H1 (cell line): ENCODE data around the gene KRTAP4-9. TPM values are rescaled to one million over a fixed set of nuclear protein-coding genes. Genes with fewer than 3 reads are reported as not detected.

Experiments
- CTCF ChIA-PET: fragments of 300-600 bp; sonication (Branson Sonifier 250); formaldehyde crosslinking; loops from one replicate; lab custom pipeline; 2021; ENCODE audit not compliant: partially characterized antibody; lab: Charles Lee
- POLR2A ChIA-PET: fragments of 300-600 bp; sonication (Branson Sonifier 250); formaldehyde crosslinking; loops from one replicate; lab custom pipeline; 2021; ENCODE audit warnings: inconsistent platforms; ENCODE audit not compliant: partially characterized antibody; lab: Charles Lee
- DNase-seq, 2 experiments: peaks; one replicate each; pipeline versions ENCODE4 v3.0.0 to v3.0.0-alpha.2; 2010 to 2022; ENCODE audit warnings: low spot score in 2 of 2, low read depth in 1 of 2, mixed read lengths in 1 of 2
- FAIRE-seq: peaks from 2 replicates; lab custom pipeline; 2011; peaks lifted over from hg19 to GRCh38; lab: Jason Lieb, UNC
- H2AFZ ChIP-seq: 2 replicates; pipeline ENCODE4 v1.8.1; 2012; ENCODE audit warnings: low read length, inconsistent platforms
- H2AK5ac ChIP-seq: 2 replicates; pipeline ENCODE4 v1.6.1; 2013; ENCODE audit warnings: low read depth, low read length
- H2BK120ac ChIP-seq: replicated peaks from 2 replicates; pipeline ENCODE3; 2013; ENCODE audit warnings: low read depth, low read length, inconsistent platforms
- H2BK12ac ChIP-seq: 2 replicates; pipeline ENCODE4 v1.6.1; 2013; ENCODE audit warnings: low read depth, low read length
- H2BK15ac ChIP-seq: 2 replicates; pipeline ENCODE4 v1.6.1; 2013; ENCODE audit warnings: low read length
- H2BK20ac ChIP-seq: 2 replicates; pipeline ENCODE4 v1.6.1; 2013; ENCODE audit warnings: low read length
- H2BK5ac ChIP-seq: 2 replicates; pipeline ENCODE4 v1.6.1; 2013; ENCODE audit warnings: low read depth, low read length
- H3K14ac ChIP-seq: 2 replicates; pipeline ENCODE4 v1.6.1; 2013; ENCODE audit warnings: inconsistent platforms; ENCODE audit not compliant: insufficient read length
- H3K18ac ChIP-seq: 2 replicates; pipeline ENCODE4 v1.6.1; 2013; ENCODE audit warnings: low read length; ENCODE audit errors: extremely low read depth
- H3K23ac ChIP-seq: 2 replicates; pipeline ENCODE4 v1.6.1; 2013; ENCODE audit warnings: inconsistent platforms; ENCODE audit not compliant: insufficient read length
- H3K23me2 ChIP-seq: 2 replicates; pipeline ENCODE4 v1.6.1; 2013; ENCODE audit warnings: low read depth, low read length
- H3K27ac ChIP-seq: 2 replicates; pipeline ENCODE4 v1.6.1; 2011; ENCODE audit warnings: low read depth, low read length, inconsistent platforms
- H3K27me3 ChIP-seq, 4 experiments: replicated peaks in 1 of 4; 1 replicate in 1 of 4; 2 replicates in 3 of 4; pipeline versions ENCODE4 v1.6.1 to v1.8.1; 2011 to 2013; ENCODE audit warnings: low read length in 3 of 4, mild to moderate bottlenecking in 3 of 4, inconsistent platforms in 2 of 4, mixed read lengths in 2 of 4, moderate library complexity in 1 of 4; ENCODE audit not compliant: control insufficient read depth in 3 of 4, insufficient read depth in 3 of 4; ENCODE audit errors: extremely low read depth in 1 of 4
- H3K36me3 ChIP-seq, 4 experiments: 2 replicates each; pipeline versions ENCODE4 v1.6.1 to v1.8.1; 2011 to 2013; ENCODE audit warnings: mild to moderate bottlenecking in 4 of 4, low read length in 3 of 4, moderate library complexity in 2 of 4, control low read depth in 1 of 4, inconsistent platforms in 1 of 4; ENCODE audit not compliant: insufficient read depth in 4 of 4, control insufficient read depth in 2 of 4
- H3K4ac ChIP-seq: replicated peaks from 2 replicates; pipeline ENCODE3; 2013; ENCODE audit warnings: low read length, low read depth, mixed read lengths, inconsistent platforms; ENCODE audit not compliant: insufficient read length
- H3K4me1 ChIP-seq, 4 experiments: replicated peaks in 1 of 4; 1 replicate in 1 of 4; 2 replicates in 3 of 4; pipeline versions ENCODE4 v1.6.1 to v1.8.1; 2011 to 2013; ENCODE audit warnings: low read length in 3 of 4, inconsistent platforms in 2 of 4, mixed read lengths in 1 of 4; ENCODE audit not compliant: insufficient read depth in 4 of 4, control insufficient read depth in 3 of 4
- H3K4me2 ChIP-seq, 2 experiments: 2 replicates each; pipeline versions ENCODE4 v1.6.1 to v1.8.1; 2011 to 2013; ENCODE audit warnings: low read depth in 2 of 2, low read length in 2 of 2, control low read depth in 1 of 2, inconsistent platforms in 1 of 2, mild to moderate bottlenecking in 1 of 2; ENCODE audit not compliant: insufficient read depth in 1 of 2
- H3K4me3 ChIP-seq, 4 experiments: fragments of 200-600, 300-600 bp in 1 of 4; sonication (generic), shearing (Covaris generic), sonication (Bioruptor Twin) in 1 of 4; 2 replicates each; pipeline versions ENCODE4 v1.5.1 to v1.8.1; 2011 to 2016; ENCODE audit warnings: low read length in 4 of 4, low read depth in 3 of 4, control low read depth in 2 of 4, inconsistent platforms in 2 of 4, mild to moderate bottlenecking in 2 of 4, mixed read lengths in 1 of 4, moderate library complexity in 1 of 4; ENCODE audit not compliant: insufficient read depth in 2 of 4; ENCODE audit errors: extremely low read depth in 1 of 4
- H3K56ac ChIP-seq: replicated peaks from 2 replicates; pipeline ENCODE3; 2013; ENCODE audit warnings: low read depth, mild to moderate bottlenecking, mixed read lengths, low read length, inconsistent platforms; ENCODE audit not compliant: insufficient read length
- H3K79me1 ChIP-seq: 2 replicates; pipeline ENCODE4 v1.6.1; 2013; ENCODE audit warnings: low read depth, low read length, control low read depth
- H3K79me2 ChIP-seq, 2 experiments: 2 replicates each; pipeline versions ENCODE4 v1.6.1 to v1.8.1; 2012 to 2013; ENCODE audit warnings: low read length in 2 of 2, mild to moderate bottlenecking in 2 of 2, inconsistent platforms in 1 of 2; ENCODE audit not compliant: insufficient read depth in 2 of 2, control insufficient read depth in 1 of 2
- H3K9ac ChIP-seq, 4 experiments: replicated peaks in 1 of 4; 1 replicate in 1 of 4; 2 replicates in 3 of 4; pipeline versions ENCODE4 v1.6.1 to v1.8.1; 2011 to 2013; ENCODE audit warnings: low read depth in 3 of 4, low read length in 3 of 4, control low read depth in 2 of 4, mild to moderate bottlenecking in 2 of 4, moderate library complexity in 2 of 4, inconsistent platforms in 1 of 4; ENCODE audit errors: extremely low read depth in 1 of 4
- H3K9me3 ChIP-seq, 2 experiments: 2 replicates each; pipeline versions ENCODE4 v1.6.1 to v1.8.1; 2012 to 2013; ENCODE audit warnings: mild to moderate bottlenecking in 2 of 2, moderate library complexity in 2 of 2, control low read depth in 1 of 2, inconsistent platforms in 1 of 2, low read depth in 1 of 2, low read length in 1 of 2, mixed read lengths in 1 of 2; ENCODE audit not compliant: insufficient read depth in 2 of 2
- H4K20me1 ChIP-seq, 2 experiments: replicated peaks in 1 of 2; 2 replicates each; pipeline versions ENCODE3 to v1.8.1; 2011 to 2013; ENCODE audit warnings: inconsistent platforms in 2 of 2, low read length in 2 of 2, mild to moderate bottlenecking in 1 of 2; ENCODE audit not compliant: insufficient read depth in 2 of 2, control insufficient read depth in 1 of 2
- H4K5ac ChIP-seq: 2 replicates; pipeline ENCODE4 v1.6.1; 2013; ENCODE audit warnings: low read length, low read depth, mixed read lengths, inconsistent platforms; ENCODE audit not compliant: insufficient read length
- H4K8ac ChIP-seq: 2 replicates; pipeline ENCODE4 v1.8.0; 2013; ENCODE audit warnings: mild to moderate bottlenecking, moderate library complexity, low read length, inconsistent platforms; ENCODE audit not compliant: insufficient read depth; ENCODE audit errors: extremely low read depth
- H4K91ac ChIP-seq: replicated peaks from 2 replicates; pipeline ENCODE3; 2013; ENCODE audit warnings: low read length, mixed read lengths, inconsistent platforms; ENCODE audit not compliant: insufficient read length
- BACH1 ChIP-seq: IDR thresholded peaks from 2 replicates; pipeline ENCODE4 v1.6.1; 2012; ENCODE audit warnings: low read length, improper control_type of control experiment
- CHD2 ChIP-seq: IDR thresholded peaks from 2 replicates; pipeline ENCODE4 v1.6.1; 2012; ENCODE audit warnings: low read length, improper control_type of control experiment
- GABPA ChIP-seq: IDR thresholded peaks from 2 replicates; pipeline ENCODE4 v1.6.1; 2011; ENCODE audit warnings: mild to moderate bottlenecking, low read length, moderate library complexity, borderline replicate concordance; ENCODE audit not compliant: insufficient read depth
- SAP30 ChIP-seq: fragments of 300-600 bp; sonication (generic); IDR thresholded peaks from 2 replicates; pipeline ENCODE4 v1.7.1; 2012; ENCODE audit warnings: low read length, moderate library complexity, mild to moderate bottlenecking, inconsistent platforms; ENCODE audit not compliant: insufficient read depth, insufficient replicate concordance
- SIN3A ChIP-seq, 2 experiments: IDR thresholded peaks in 1 of 2; conservative IDR thresholded peaks in 1 of 2; 2 replicates each; pipeline ENCODE4 v1.6.1; 2011 to 2012; ENCODE audit warnings: low read length in 2 of 2, improper control_type of control experiment in 1 of 2, low read depth in 1 of 2, mild to moderate bottlenecking in 1 of 2
- TAF7 ChIP-seq: optimal IDR thresholded peaks from 2 replicates; pipeline ENCODE3; 2011; ENCODE audit warnings: low read depth, mild to moderate bottlenecking, inconsistent platforms, low read length, moderate library complexity, borderline replicate concordance
- YY1 ChIP-seq: IDR thresholded peaks from 2 replicates; pipeline ENCODE4 v1.6.1; 2011; ENCODE audit warnings: low read depth, mild to moderate bottlenecking, low read length
- WGBS, 2 experiments: shearing (Covaris generic) in 1 of 2; methylation state at CpG; one replicate each; pipeline versions ENCODE4 v1.1.6 to v1.1.7; 2013 to 2015; ENCODE audit warnings: low lambda C conversion rate in 2 of 2, mixed read lengths in 2 of 2, inconsistent platforms in 1 of 2, low coverage in 1 of 2, missing lambda C conversion rate in 1 of 2; ENCODE audit not compliant: insufficient replicate concordance in 2 of 2, insufficient coverage in 1 of 2, insufficient read length in 1 of 2; ENCODE audit errors: extremely low coverage in 1 of 2, missing lambda C conversion rate in 1 of 2; 5-methylcytosine and 5-hydroxymethylcytosine counted together
- polyA plus RNA-seq, 7 experiments: library from polyadenylated mRNA; depleted of rRNA in 3 of 7; stranded (reverse) in 5 of 7; unstranded in 2 of 7; fragments of >200 nt in 5 of 7; fragments of 200-250 nt in 2 of 7; gene quantifications; 1 replicate in 5 of 7; 2 replicates in 1 of 7; 4 replicates in 1 of 7; pipeline versions ENCODE4 v1.2.1 to v1.2.3, GENCODE V29; 2011 to 2013; ENCODE audit warnings: missing spikeins in 2 of 7, mixed read lengths in 2 of 7
- total RNA-seq: library from RNA; stranded (reverse); fragmentation: NEBNext Ultra II Directional; extraction: Animal tissue kit (Norgen Biotek cat#: 25700); gene quantifications from 2 replicates; pipeline ENCODE4 v1.2.1, GENCODE V29; 2021

KRTAP4-9 gene
- total and polyA plus RNA-seq, 2 of the 8 experiments (the other 6 are each of a cell fraction or from before 2014, with no cell fraction given): not detected

GRCh38 chr17:41121742-41122141 is 16.6 kb downstream of the KRTAP4-9 start:
- Histone ChIP-seq H4K91ac (no peak overlapping the region), H3K4me3 (no peak overlapping the region), H2BK12ac (no peak overlapping the region), H3K14ac (no peak overlapping the region), H2AK5ac (no peak overlapping the region), H3K23ac (no peak overlapping the region), H3K9me3 (0 out of 4 replicates have a peak, but pooled peaks cover 0 to 5% of the 10 kb centered on the region in 2 experiments), H2BK120ac (no peak overlapping the region), H2AFZ (no peak overlapping the region), H3K18ac (no peak overlapping the region), H3K9ac (no peak overlapping the region), H3K4me2 (no peak overlapping the region), H3K79me2 (no peaks in the 10 kb centered on the region), H3K27me3 (no peaks in the 10 kb centered on the region), H3K4me1 (no peaks in the 10 kb centered on the region), H3K27ac (no peak overlapping the region), H4K8ac (no peak overlapping the region), H3K36me3 (no peaks in the 10 kb centered on the region), H4K5ac (no peak overlapping the region), H3K79me1 (no peaks in the 10 kb centered on the region), H3K4ac (no peak overlapping the region), H2BK15ac (no peak overlapping the region), H3K23me2 (no peaks in the 10 kb centered on the region; the same call in 1 of the 2 replicates), H4K20me1 (no peaks in the 10 kb centered on the region), H2BK20ac (no peak overlapping the region), H2BK5ac (no peak overlapping the region), H3K56ac (no peak overlapping the region)
- no peak for TF ChIP-seq YY1
- TF ChIP-seq TAF7: no peak
- TF ChIP-seq SAP30: no peak
- TF ChIP-seq GABPA: no peak
- no peak for TF ChIP-seq BACH1
- TF ChIP-seq CHD2: no peak
- TF ChIP-seq SIN3A (conservative IDR thresholded peaks at IDR 0.05 in 1 of 2, IDR thresholded peaks at IDR 0.05 in 1 of 2; ENCODE audit: low read depth in 1 of 2, low read length in 2 of 2): no peak
- no peak for DNase-seq
- ChIA-PET CTCF (no interaction called here), POLR2A (no interaction called here)
- FAIRE-seq: no peak
- 86% methylated on average over 2 of the region's 2 CpGs; no CpG with 5 or more reads in 1 of the 2 experiments for WGBS, 2 experiments
